Activated naive CD4-positive, alpha-beta T cell treated with anti-CD3 and anti-CD28 coated beads for 36 hours (primary cell): ENCODE data around the gene S1PR4. TPM values are rescaled to one million over a fixed set of nuclear protein-coding genes. Genes with fewer than 3 reads are reported as not detected.
"Not testable (repeated sequence)": the region's sequence is repeated elsewhere in the genome, so short reads cannot be mapped to it uniquely, and the experiment has no call there.

Experiments
- CTCF ChIA-PET: fragments of 350-600 bp; sonication (Branson Sonifier 250); formaldehyde crosslinking; loops from one replicate; lab custom pipeline; 2021; ENCODE audit warnings: antibody characterized with exemption; lab: Charles Lee
- DNase-seq: peaks from one replicate; pipeline ENCODE4 v3.0.0-alpha.2; 2020
- H3K27ac Mint-ChIP-seq: one replicate; pipeline ENCODE4 v1.8.0; 2021; ENCODE audit warnings: mild to moderate bottlenecking, mixed read lengths
- H3K27me3 Mint-ChIP-seq: one replicate; pipeline ENCODE4 v1.8.0; 2021; ENCODE audit warnings: low read depth, mixed read lengths
- H3K36me3 Mint-ChIP-seq: one replicate; pipeline ENCODE4 v1.8.0; 2021; ENCODE audit warnings: low read depth, mixed read lengths
- H3K4me1 Mint-ChIP-seq: one replicate; pipeline ENCODE4 v1.8.0; 2021; ENCODE audit warnings: low read depth, mixed read lengths
- H3K4me3 Mint-ChIP-seq: one replicate; pipeline ENCODE4 v1.8.0; 2021; ENCODE audit warnings: mild to moderate bottlenecking, moderate library complexity, mixed read lengths
- H3K9me3 Mint-ChIP-seq: one replicate; pipeline ENCODE4 v1.8.0; 2021; ENCODE audit warnings: mixed read lengths
- intact Hi-C: fragments of 100-400 bp; cut with micrococcal nuclease; formaldehyde crosslinking; loops from one replicate; pipeline ENCODE4 v1.15.1; 2023
- total RNA-seq, 2 experiments: library from RNA; stranded (reverse); gene quantifications; one replicate each; pipeline ENCODE4 v1.2.3, GENCODE V29; 2021

S1PR4 gene
- total RNA-seq, 2 experiments from 2014 or later = 22.4 to 24.1 TPM

- CTCF ChIA-PET = no interaction called here
- peaks cover 13% of the 10 kb centered on the region for H3K4me1 Mint-ChIP-seq
- H3K9me3 Mint-ChIP-seq = no peaks in the 10 kb centered on the region
- H3K4me3 Mint-ChIP-seq = no peak overlapping the region
- intact Hi-C loops = no loop called here
- H3K27ac Mint-ChIP-seq = no peak overlapping the region
- no peaks in the 10 kb centered on the region for H3K27me3 Mint-ChIP-seq
- H3K36me3 Mint-ChIP-seq = peaks cover 17% of the 10 kb centered on the region
- no peak for DNase-seq
These were observed 14.9 kb downstream of the S1PR4 start for GRCh38 chr19:3193256-3194105.

- intact Hi-C loops = no loop called here
- Mint-ChIP-seq H3K4me1 (peaks cover 5% of the 10 kb centered on the region), H3K9me3 (no peaks in the 10 kb centered on the region), H3K27ac (no peak overlapping the region), H3K36me3 (peaks cover 16% of the 10 kb centered on the region), H3K27me3 (no peaks in the 10 kb centered on the region), H3K4me3 (no peak overlapping the region)
- CTCF ChIA-PET = no interaction called here
- no peak for DNase-seq
These were observed 15.8 kb downstream of the S1PR4 start for GRCh38 chr19:3194106-3195087.

- Mint-ChIP-seq H3K27ac (no peak overlapping the region), H3K27me3 (no peaks in the 10 kb centered on the region), H3K9me3 (no peaks in the 10 kb centered on the region), H3K4me3 (no peak overlapping the region), H3K36me3 (peaks cover 11% of the 10 kb centered on the region), H3K4me1 (no peaks in the 10 kb centered on the region)
- intact Hi-C loops = no loop called here
- CTCF ChIA-PET = no interaction called here
- DNase-seq = no peak
These were observed 17.7 kb downstream of the S1PR4 start for GRCh38 chr19:3196064-3196932.

GRCh38 chr19:3196933-3197205 lies 18.3 kb downstream of the S1PR4 start:
- Mint-ChIP-seq H3K36me3 (peaks cover 11% of the 10 kb centered on the region), H3K4me3 (no peak overlapping the region), H3K27me3 (no peaks in the 10 kb centered on the region), H3K4me1 (no peaks in the 10 kb centered on the region), H3K9me3 (no peaks in the 10 kb centered on the region), H3K27ac (no peak overlapping the region)
- no peak for DNase-seq
- intact Hi-C loops = no loop called here
- CTCF ChIA-PET = no interaction called here

GRCh38 chr19:3198901-3199700 lies 20.5 kb downstream of the S1PR4 start:
- Mint-ChIP-seq H3K36me3 (peaks cover 11% of the 10 kb centered on the region), H3K9me3 (no peaks in the 10 kb centered on the region), H3K4me1 (no peaks in the 10 kb centered on the region), H3K27me3 (no peaks in the 10 kb centered on the region), H3K4me3 (no peak overlapping the region), H3K27ac (no peak overlapping the region)
- no peak for DNase-seq
- intact Hi-C loops = no loop called here
- CTCF ChIA-PET = no interaction called here

- intact Hi-C loops = no loop called here
These were observed 22.6 kb downstream of the S1PR4 start for GRCh38 chr19:3201072-3201700.

GRCh38 chr19:3201911-3202310 lies 23.3 kb downstream of the S1PR4 start:
- no peaks in the 10 kb centered on the region for H3K4me1 Mint-ChIP-seq
- no peaks in the 10 kb centered on the region for H3K27me3 Mint-ChIP-seq
- no peak for DNase-seq
- intact Hi-C loops = no loop called here
- H3K36me3 Mint-ChIP-seq = peaks cover 3% of the 10 kb centered on the region
- CTCF ChIA-PET = no interaction called here
- no peaks in the 10 kb centered on the region for H3K9me3 Mint-ChIP-seq
- H3K27ac Mint-ChIP-seq = no peak overlapping the region
- H3K4me3 Mint-ChIP-seq = no peak overlapping the region

More at GRCh38 chr19:3201072-3201700, 22.6 kb downstream of the S1PR4 start:
- Mint-ChIP-seq H3K4me1 (no peaks in the 10 kb centered on the region), H3K27me3 (no peaks in the 10 kb centered on the region), H3K4me3 (no peak overlapping the region), H3K9me3 (no peaks in the 10 kb centered on the region), H3K36me3 (peaks cover 3% of the 10 kb centered on the region), H3K27ac (no peak overlapping the region)
- CTCF ChIA-PET = no interaction called here
- DNase-seq = no peak

- no peaks in the 10 kb centered on the region for H3K9me3 Mint-ChIP-seq
- CTCF ChIA-PET = no interaction called here
- no peaks in the 10 kb centered on the region for H3K4me1 Mint-ChIP-seq
- no peak for DNase-seq
- H3K27ac Mint-ChIP-seq = no peak overlapping the region
- no peak overlapping the region for H3K4me3 Mint-ChIP-seq
- H3K27me3 Mint-ChIP-seq = no peaks in the 10 kb centered on the region
- intact Hi-C loops = no loop called here
- H3K36me3 Mint-ChIP-seq = peaks cover 3% of the 10 kb centered on the region
These were observed 23.8 kb downstream of the S1PR4 start for GRCh38 chr19:3202346-3202745.

GRCh38 chr19:3202895-3203294 lies 24.3 kb downstream of the S1PR4 start:
- H3K9me3 Mint-ChIP-seq, H3K4me3 Mint-ChIP-seq, H3K4me1 Mint-ChIP-seq, H3K27me3 Mint-ChIP-seq, intact Hi-C loops, H3K27ac Mint-ChIP-seq, H3K36me3 Mint-ChIP-seq, DNase-seq, CTCF ChIA-PET: not testable (repeated sequence)

- Mint-ChIP-seq H3K27ac (no peak overlapping the region), H3K36me3 (peaks cover 3% of the 10 kb centered on the region), H3K27me3 (no peaks in the 10 kb centered on the region), H3K9me3 (no peaks in the 10 kb centered on the region), H3K4me3 (no peak overlapping the region), H3K4me1 (no peaks in the 10 kb centered on the region)
- no peak for DNase-seq
- CTCF ChIA-PET = no interaction called here
- intact Hi-C loops = no loop called here
These were observed 25.5 kb downstream of the S1PR4 start for GRCh38 chr19:3203805-3204645.
